HuH-7 (cell line): ENCODE results near the gene NLRP6.
"Not testable (repeated sequence)": the region's sequence is repeated elsewhere in the genome, so short reads cannot be mapped to it uniquely, and the experiment has no call there.

Experiments used
- DNase-seq: peaks from one replicate; pipeline ENCODE4 v3.0.0; 2011; ENCODE audit warnings: low spot score

The NLRP6 gene

GRCh38 chr11:256952-257737, 21.1 kb upstream of the NLRP6 start:
- no peak for DNase-seq

- DNase-seq, result no peak
These were observed 20.3 kb upstream of the NLRP6 start for GRCh38 chr11:257766-258493.

GRCh38 chr11:259413-259812, 18.8 kb upstream of the NLRP6 start:
- DNase-seq, result no peak

- no peak for DNase-seq
These were observed 16.6 kb upstream of the NLRP6 start for GRCh38 chr11:261624-262023.

- no peak for DNase-seq
These were observed 11.3 kb upstream of the NLRP6 start for GRCh38 chr11:266676-267439.

GRCh38 chr11:267491-267994, 10.7 kb upstream of the NLRP6 start:
- DNase-seq, result no peak

GRCh38 chr11:268716-269145, 9.5 kb upstream of the NLRP6 start:
- not testable (repeated sequence) for DNase-seq

GRCh38 chr11:269146-269890, 8.9 kb upstream of the NLRP6 start:
- DNase-seq, result no peak

GRCh38 chr11:270451-271318, 7.5 kb upstream of the NLRP6 start:
- no peak for DNase-seq

- no peak for DNase-seq
These were observed 6.9 kb upstream of the NLRP6 start for GRCh38 chr11:271319-271715.

GRCh38 chr11:272195-272930, 5.8 kb upstream of the NLRP6 start:
- no peak for DNase-seq

- DNase-seq, result no peak
These were observed 5.3 kb upstream of the NLRP6 start for GRCh38 chr11:272931-273198.

- DNase-seq, result no peak
These were observed 2.0 kb upstream of the NLRP6 start for GRCh38 chr11:276219-276618.

- no peak for DNase-seq
These were observed 1.1 kb downstream of the NLRP6 start for GRCh38 chr11:279040-279965.

- no peak for DNase-seq
These were observed 1.9 kb downstream of the NLRP6 start for GRCh38 chr11:279966-280705.

- no peak for DNase-seq
These were observed 2.7 kb downstream of the NLRP6 start for GRCh38 chr11:280706-281485.

GRCh38 chr11:281486-282161, 3.4 kb downstream of the NLRP6 start:
- no peak for DNase-seq
